Measurements from ENCODE around the gene NDUFB6. TPM values are rescaled to one million over a fixed set of nuclear protein-coding genes. Genes with fewer than 3 reads are reported as not detected.
"Not testable (repeated sequence)": the region's sequence is repeated elsewhere in the genome, so short reads cannot be mapped to it uniquely, and the experiment has no call there.

Gene NDUFB6
- total RNA-seq = 55.5 and 56.7 TPM in 2 replicates
- long read RNA-seq, transcript NDUFB6-203 (4 exons, 1,366 nt) = major isoform, 17 of 29 reads
- long read RNA-seq, partial matches to known transcripts = 7 of 29 reads
- long read RNA-seq, other reads (novel, unspliced or antisense) = 4 of 29 reads

GRCh38 chr9:32572900-32573523 is at the start of gene NDUFB6:
NDUFB6 (minus strand) TSS chr9:32573159; CDS start chr9:32573060, 99 bp downstream.
- DNase-seq (ENCODE audit: low read depth, low spot score) = peak; percentile 85
- peak within 1 kb of the TSS; percentile 99 for H3K27ac Mint-ChIP-seq (ENCODE audit: unreplicated experiment)
- H3K36me3 Mint-ChIP-seq (ENCODE audit: low read depth) = no peaks in the 10 kb centered on the region
- peak within 1 kb of the TSS; percentile 99 for H3K4me3 Mint-ChIP-seq
- TF ChIP-seq CTCF (conservative IDR thresholded peaks at IDR 0.05) = no peak
- no peaks in the 10 kb centered on the region for H3K9me3 Mint-ChIP-seq
- H3K27me3 Mint-ChIP-seq (ENCODE audit: low read depth) = peaks cover 23% of the 10 kb centered on the region
- H3K4me1 Mint-ChIP-seq = peaks cover 22% of the 10 kb centered on the region

GRCh38 chr9:32618261-32618660 is 45.3 kb upstream of the NDUFB6 start:
- H3K27ac Mint-ChIP-seq (ENCODE audit: unreplicated experiment) = no peak overlapping the region
- H3K4me1 Mint-ChIP-seq = no peaks in the 10 kb centered on the region
- DNase-seq (ENCODE audit: low read depth, low spot score) = no peak
- H3K27me3 Mint-ChIP-seq (ENCODE audit: low read depth) = peaks cover 64% of the 10 kb centered on the region
- no peak for TF ChIP-seq CTCF (conservative IDR thresholded peaks at IDR 0.05)
- no peaks in the 10 kb centered on the region for H3K36me3 Mint-ChIP-seq (ENCODE audit: low read depth)
- no peak overlapping the region for H3K4me3 Mint-ChIP-seq
- H3K9me3 Mint-ChIP-seq = peaks cover 2% of the 10 kb centered on the region

DNA sequence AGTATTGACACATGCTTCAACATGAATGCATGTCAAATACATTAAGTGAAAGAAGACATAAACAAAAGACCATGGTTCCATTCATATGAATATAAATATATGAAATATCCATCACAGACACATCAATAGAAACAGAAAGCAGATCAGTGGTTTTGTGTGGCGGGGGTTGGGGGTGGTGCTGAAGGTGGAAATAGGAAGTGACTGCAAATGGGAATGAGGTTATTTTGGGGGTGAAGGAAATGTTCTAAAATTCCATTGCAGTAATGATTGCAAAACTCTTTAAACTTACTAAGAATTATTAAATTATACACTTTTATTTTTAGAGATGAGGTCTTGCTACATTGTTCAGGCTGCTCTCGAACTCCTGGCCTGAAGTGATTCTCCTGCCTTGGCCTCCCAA is 33.9 kb upstream of the NDUFB6 start:
- H3K27ac Mint-ChIP-seq (ENCODE audit: unreplicated experiment) = no peak overlapping the region
- no peak for DNase-seq (ENCODE audit: low read depth, low spot score)
- peaks cover 9% of the 10 kb centered on the region for H3K9me3 Mint-ChIP-seq
- peaks cover 18% of the 10 kb centered on the region for H3K27me3 Mint-ChIP-seq (ENCODE audit: low read depth)
- no peak for TF ChIP-seq CTCF (conservative IDR thresholded peaks at IDR 0.05)
- no peak overlapping the region for H3K4me3 Mint-ChIP-seq
- no peaks in the 10 kb centered on the region for H3K4me1 Mint-ChIP-seq
- H3K36me3 Mint-ChIP-seq (ENCODE audit: low read depth) = peaks cover 3% of the 10 kb centered on the region

- Mint-ChIP-seq H3K36me3 (ENCODE audit: low read depth) (peaks cover 3% of the 10 kb centered on the region), H3K27me3 (ENCODE audit: low read depth) (peaks cover 33% of the 10 kb centered on the region), H3K4me1 (no peaks in the 10 kb centered on the region), H3K9me3 (peaks cover 9% of the 10 kb centered on the region), H3K4me3 (no peak overlapping the region), H3K27ac (ENCODE audit: unreplicated experiment) (no peak overlapping the region)
- no peak for DNase-seq (ENCODE audit: low read depth, low spot score)
- TF ChIP-seq CTCF (conservative IDR thresholded peaks at IDR 0.05) = no peak
Observed at GRCh38 chr9:32603914-32604852, 31.2 kb upstream of the NDUFB6 start.

- not testable (repeated sequence) for H3K9me3 Mint-ChIP-seq; H3K4me3 Mint-ChIP-seq; H3K4me1 Mint-ChIP-seq; H3K27ac Mint-ChIP-seq (ENCODE audit: unreplicated experiment); H3K36me3 Mint-ChIP-seq (ENCODE audit: low read depth); DNase-seq (ENCODE audit: low read depth, low spot score)
- H3K27me3 Mint-ChIP-seq (ENCODE audit: low read depth) = peaks cover 30% of the 10 kb centered on the region
Observed at GRCh38 chr9:32599021-32599420, 26.1 kb upstream of the NDUFB6 start.

Measured in neural crest cell (in vitro differentiated cells).